ENCODE measurements around the gene GFRAL.

GFRAL gene

DNA sequence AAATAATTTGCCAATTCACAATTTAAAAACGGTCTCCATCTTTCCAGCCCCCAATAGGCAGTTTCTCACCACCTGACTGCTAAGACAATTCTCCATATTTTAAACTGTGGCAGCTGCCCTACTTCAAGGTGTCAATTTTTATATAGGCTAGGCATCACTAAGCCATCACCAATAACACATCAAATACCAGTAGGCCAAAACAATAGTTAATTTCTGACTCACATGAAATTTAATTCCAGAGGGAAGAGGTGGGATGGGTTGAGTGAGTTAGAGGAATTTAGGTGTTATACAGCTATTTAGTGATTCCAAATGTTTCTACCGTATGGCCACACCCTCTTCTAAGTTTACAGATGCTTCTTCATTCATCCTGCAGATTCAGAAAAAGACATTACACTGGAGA lies 49.9 kb downstream of the GFRAL start:
- no peak for TF ChIP-seq CTCF (IDR thresholded peaks at IDR 0.05; ENCODE audit: unreplicated experiment in 3 of 3)

DNA sequence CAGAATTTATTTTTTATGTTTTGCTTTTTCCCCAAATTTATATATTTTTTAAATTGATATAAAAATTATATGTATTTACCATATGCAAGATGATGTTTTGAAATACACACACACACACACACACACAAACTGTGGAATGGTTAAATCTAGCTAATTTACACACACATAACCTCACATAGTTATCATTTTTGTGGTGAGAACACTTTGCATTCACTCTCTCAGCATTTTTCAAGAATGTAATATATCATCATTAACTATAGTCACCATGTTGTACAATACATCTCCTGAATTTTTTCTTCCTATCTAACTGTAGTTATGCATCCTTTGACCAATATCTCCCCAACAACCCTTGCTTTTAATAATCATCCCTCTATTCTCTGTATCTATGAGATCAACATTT lies 52.2 kb downstream of the GFRAL start:
- no peak overlapping the region for H3K4me3 Mint-ChIP-seq
- H3K27ac Mint-ChIP-seq = no peak overlapping the region
- H3K9me3 Mint-ChIP-seq = no peaks in the 10 kb centered on the region
- H3K36me3 Mint-ChIP-seq (ENCODE audit: low read depth) = no peaks in the 10 kb centered on the region
- TF ChIP-seq CTCF (IDR thresholded peaks at IDR 0.05; ENCODE audit: unreplicated experiment in 3 of 3) = no peak
- H3K27me3 Mint-ChIP-seq (ENCODE audit: low read depth) = no peaks in the 10 kb centered on the region
- peaks cover 7% of the 10 kb centered on the region for H3K4me1 Mint-ChIP-seq

More for the DNA sequence above, 49.9 kb downstream of the GFRAL start:
- Mint-ChIP-seq H3K27me3 (ENCODE audit: low read depth) (no peaks in the 10 kb centered on the region), H3K4me3 (no peak overlapping the region), H3K9me3 (no peaks in the 10 kb centered on the region), H3K36me3 (ENCODE audit: low read depth) (no peaks in the 10 kb centered on the region), H3K4me1 (peaks cover 7% of the 10 kb centered on the region), H3K27ac (no peak overlapping the region)

DNA sequence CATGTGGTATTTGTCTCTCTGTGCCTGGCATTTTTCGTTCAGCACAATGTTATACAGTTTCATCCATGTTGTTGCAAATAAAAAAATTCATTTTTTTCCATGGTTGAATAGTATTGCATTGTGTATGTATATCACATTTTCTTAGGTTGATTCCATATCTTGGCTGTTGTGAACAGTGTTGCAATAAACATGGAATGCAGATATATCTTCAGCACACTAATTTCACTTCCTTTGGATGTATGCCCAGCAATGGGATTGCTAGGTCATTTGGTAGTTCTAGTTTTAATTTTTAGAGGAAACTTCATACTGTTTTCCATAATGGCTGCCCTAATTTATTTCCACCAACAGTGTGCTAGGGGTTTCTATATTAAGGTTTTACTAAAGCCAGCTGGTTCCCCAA lies 52.6 kb downstream of the GFRAL start:
- H3K4me3 Mint-ChIP-seq = no peak overlapping the region
- no peak overlapping the region for H3K27ac Mint-ChIP-seq
- TF ChIP-seq CTCF (IDR thresholded peaks at IDR 0.05; ENCODE audit: unreplicated experiment in 3 of 3) = no peak
- H3K4me1 Mint-ChIP-seq = peaks cover 7% of the 10 kb centered on the region
- H3K27me3 Mint-ChIP-seq (ENCODE audit: low read depth) = no peaks in the 10 kb centered on the region
- no peaks in the 10 kb centered on the region for H3K9me3 Mint-ChIP-seq
- no peaks in the 10 kb centered on the region for H3K36me3 Mint-ChIP-seq (ENCODE audit: low read depth)

GRCh38 chr6:55388211-55388610 lies 60.9 kb downstream of the GFRAL start:
- no peaks in the 10 kb centered on the region for H3K4me1 Mint-ChIP-seq
- H3K9me3 Mint-ChIP-seq = no peaks in the 10 kb centered on the region
- no peaks in the 10 kb centered on the region for H3K27me3 Mint-ChIP-seq (ENCODE audit: low read depth)
- no peak for TF ChIP-seq CTCF (IDR thresholded peaks at IDR 0.05; ENCODE audit: unreplicated experiment in 3 of 3)
- peak overlapping the region in 1 of 3 experiments; percentile 43 for H3K27ac Mint-ChIP-seq
- no peak overlapping the region for H3K4me3 Mint-ChIP-seq
- no peaks in the 10 kb centered on the region for H3K36me3 Mint-ChIP-seq (ENCODE audit: low read depth)

GRCh38 chr6:55395871-55396270 lies 68.6 kb downstream of the GFRAL start:
- Mint-ChIP-seq H3K9me3 (no peaks in the 10 kb centered on the region), H3K4me1 (peaks cover 15% of the 10 kb centered on the region), H3K4me3 (no peak overlapping the region), H3K27me3 (ENCODE audit: low read depth) (no peaks in the 10 kb centered on the region), H3K27ac (no peak overlapping the region), H3K36me3 (ENCODE audit: low read depth) (no peaks in the 10 kb centered on the region)
- no peak for TF ChIP-seq CTCF (IDR thresholded peaks at IDR 0.05; ENCODE audit: unreplicated experiment in 3 of 3)

DNA sequence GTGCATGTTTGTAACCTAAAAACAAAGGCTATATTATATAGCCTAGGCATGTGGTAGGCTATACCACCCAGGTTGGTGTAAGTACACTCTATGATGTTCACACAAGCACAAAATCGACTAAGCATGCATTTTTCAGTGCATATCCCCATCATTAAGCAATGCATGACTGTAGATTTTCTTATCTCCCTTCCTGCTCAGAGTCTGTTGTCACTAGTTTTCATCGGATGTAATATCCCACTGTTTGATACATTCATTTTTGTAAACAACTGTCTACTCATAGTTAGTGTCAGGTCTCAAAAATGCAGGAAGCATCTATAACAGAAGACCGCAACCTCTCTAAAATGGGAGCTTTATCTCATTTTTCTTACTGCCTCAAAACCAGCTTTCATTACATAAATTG lies 70.7 kb downstream of the GFRAL start:
- H3K9me3 Mint-ChIP-seq = no peaks in the 10 kb centered on the region
- H3K27me3 Mint-ChIP-seq (ENCODE audit: low read depth) = no peaks in the 10 kb centered on the region
- H3K27ac Mint-ChIP-seq = peak overlapping the region in 1 of 3 experiments; percentile 69
- TF ChIP-seq CTCF (IDR thresholded peaks at IDR 0.05; ENCODE audit: unreplicated experiment in 3 of 3) = no peak
- H3K4me1 Mint-ChIP-seq = peaks cover 16% of the 10 kb centered on the region
- H3K4me3 Mint-ChIP-seq = no peak overlapping the region
- H3K36me3 Mint-ChIP-seq (ENCODE audit: low read depth) = no peaks in the 10 kb centered on the region

All from nephron (organoid).